NT2/D1 (cell line): ENCODE data around the gene TMEM45B.

Experiments
- YY1 ChIP-seq: IDR thresholded peaks from 2 replicates; pipeline ENCODE4 v1.6.1; 2011; ENCODE audit not compliant: insufficient read length, insufficient read depth
- ZNF274 ChIP-seq: IDR thresholded peaks from 2 replicates; pipeline ENCODE4 v1.6.1; 2011; ENCODE audit warnings: mild to moderate bottlenecking, low read depth, low read length

DNA sequence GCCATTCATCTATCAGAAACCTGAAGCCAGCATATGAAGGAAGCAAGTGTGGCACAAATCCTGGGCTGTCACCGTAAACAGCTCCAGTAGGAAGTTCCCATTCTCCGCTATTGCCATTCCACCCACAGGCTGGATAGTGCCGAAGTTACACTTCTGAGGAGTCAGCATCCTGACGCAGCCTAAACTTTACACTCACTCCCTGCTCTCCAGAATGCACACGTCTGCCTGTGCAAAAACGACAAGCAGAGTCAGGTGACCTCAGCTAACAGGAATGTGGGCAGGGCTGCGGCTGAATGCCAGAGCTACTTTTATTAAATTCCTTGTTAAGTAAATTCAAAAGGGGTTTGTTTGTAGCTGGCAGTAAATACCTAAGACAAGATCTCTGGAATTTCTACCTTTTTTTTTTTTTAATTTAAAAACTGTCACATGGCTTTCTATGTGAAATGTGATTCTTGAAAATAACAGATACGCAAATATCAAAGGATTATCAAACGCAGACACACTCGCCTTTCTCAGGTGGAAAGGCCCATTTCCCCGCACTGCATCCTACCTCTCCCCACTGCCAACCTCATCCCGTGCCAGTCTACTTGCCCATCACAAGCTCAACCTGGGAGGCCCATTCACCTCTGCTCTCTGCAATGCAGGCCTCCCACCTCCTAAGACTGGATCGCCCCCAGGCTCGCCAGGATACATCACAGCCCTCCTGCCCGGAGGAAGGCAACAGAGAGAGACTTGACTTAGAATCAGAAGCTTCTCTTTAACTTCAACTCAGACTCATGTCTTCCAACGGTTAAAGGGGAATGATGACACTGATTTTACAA is 46.3 kb downstream of the TMEM45B start:
- TF ChIP-seq YY1 (no peak), ZNF274 (no peak)
